Esophagus muscularis mucosa (tissue), 3 donors: ENCODE measurements around the gene PIN1.

Experiments
- POLR2A ChIP-seq: fragments of 450-650 bp; IDR thresholded peaks from one replicate; pipeline ENCODE4 v1.6.1; 2017; ENCODE audit warnings: antibody characterized with exemption, moderate library complexity, mild to moderate bottlenecking, low read depth
- POLR2AphosphoS5 ChIP-seq, 2 donors: sonication (generic); formaldehyde crosslinking; IDR thresholded peaks; one replicate each; pipeline ENCODE4 v1.6.1; 2017; ENCODE audit warnings: antibody characterized with exemption in 2 of 2
- TF ChIP-seq, protein P1 (sequence below), 3 experiments: fragments of 200-600 bp in 2 of 3; fragments of 450-650 bp in 1 of 3; sonication (generic) in 2 of 3; IDR thresholded peaks; one replicate each; pipeline ENCODE4 v1.5.1; 2017 to 2019; ENCODE audit warnings: antibody characterized with exemption in 3 of 3, mild to moderate bottlenecking in 2 of 3, moderate library complexity in 1 of 3

DNA sequence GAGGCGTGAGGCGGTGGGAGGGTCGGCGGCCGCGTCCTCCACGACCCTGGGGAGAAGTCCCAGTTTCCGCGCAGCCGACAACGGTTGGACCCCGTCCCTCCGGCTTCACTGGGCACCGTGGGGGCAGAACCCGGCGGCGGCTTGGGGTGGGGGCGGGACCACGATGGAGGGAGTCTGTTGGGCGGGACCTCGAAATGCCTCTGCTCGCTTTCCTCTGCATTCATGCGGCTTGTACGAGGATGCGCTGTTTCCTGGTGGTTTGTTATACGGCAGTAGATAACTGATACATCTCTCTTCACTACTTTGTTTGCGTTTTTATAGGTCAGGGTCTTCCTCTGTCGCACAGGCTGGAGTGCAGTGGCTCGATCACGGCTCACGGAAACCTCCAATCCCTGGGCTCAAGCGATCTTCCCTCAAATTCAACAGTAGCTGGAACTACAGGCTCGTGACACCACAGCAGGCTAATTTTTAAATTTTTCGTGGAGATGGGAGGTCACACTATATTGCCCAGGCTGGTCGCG lies 42.0 kb upstream of the PIN1 start:
- TF ChIP-seq, protein P1, sequence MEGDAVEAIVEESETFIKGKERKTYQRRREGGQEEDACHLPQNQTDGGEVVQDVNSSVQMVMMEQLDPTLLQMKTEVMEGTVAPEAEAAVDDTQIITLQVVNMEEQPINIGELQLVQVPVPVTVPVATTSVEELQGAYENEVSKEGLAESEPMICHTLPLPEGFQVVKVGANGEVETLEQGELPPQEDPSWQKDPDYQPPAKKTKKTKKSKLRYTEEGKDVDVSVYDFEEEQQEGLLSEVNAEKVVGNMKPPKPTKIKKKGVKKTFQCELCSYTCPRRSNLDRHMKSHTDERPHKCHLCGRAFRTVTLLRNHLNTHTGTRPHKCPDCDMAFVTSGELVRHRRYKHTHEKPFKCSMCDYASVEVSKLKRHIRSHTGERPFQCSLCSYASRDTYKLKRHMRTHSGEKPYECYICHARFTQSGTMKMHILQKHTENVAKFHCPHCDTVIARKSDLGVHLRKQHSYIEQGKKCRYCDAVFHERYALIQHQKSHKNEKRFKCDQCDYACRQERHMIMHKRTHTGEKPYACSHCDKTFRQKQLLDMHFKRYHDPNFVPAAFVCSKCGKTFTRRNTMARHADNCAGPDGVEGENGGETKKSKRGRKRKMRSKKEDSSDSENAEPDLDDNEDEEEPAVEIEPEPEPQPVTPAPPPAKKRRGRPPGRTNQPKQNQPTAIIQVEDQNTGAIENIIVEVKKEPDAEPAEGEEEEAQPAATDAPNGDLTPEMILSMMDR (IDR thresholded peaks at IDR 0.05), result peak in 1 of 3 experiments; percentile 17
- peak in 1 of 2 donors; percentile 28 for TF ChIP-seq POLR2AphosphoS5 (IDR thresholded peaks at IDR 0.05)
- TF ChIP-seq POLR2A, result no peak
